GM19025 (cell line): ENCODE data around the gene DLST.
A peak's percentile ranks its signal among the peaks of the same experiment; 100 is the strongest.

Experiments used
- ATAC-seq: cut with Tn5 transposase; IDR thresholded peaks from one replicate; pipeline ENCODE4 v1.9.1; 2021; ENCODE audit warnings: mild to moderate bottlenecking, low read depth, moderate library complexity; ENCODE audit not compliant: unreplicated experiment

DLST gene

GRCh38 chr14:74859757-74860552 lies 21.8 kb upstream of the DLST start:
- no peak for ATAC-seq

- ATAC-seq, result no peak
Observed at GRCh38 chr14:74860899-74861733, 20.6 kb upstream of the DLST start.

- no peak for ATAC-seq
Observed at GRCh38 chr14:74861734-74862090, 20.0 kb upstream of the DLST start.

GRCh38 chr14:74863274-74863673 lies 18.4 kb upstream of the DLST start:
- ATAC-seq, result no peak

GRCh38 chr14:74864198-74864597 lies 17.5 kb upstream of the DLST start:
- ATAC-seq, result no peak

GRCh38 chr14:74865156-74865555 lies 16.6 kb upstream of the DLST start:
- no peak for ATAC-seq

- no peak for ATAC-seq
Observed at GRCh38 chr14:74866708-74867389, 14.9 kb upstream of the DLST start.

- no peak for ATAC-seq
Observed at GRCh38 chr14:74867673-74868072, 14.0 kb upstream of the DLST start.

GRCh38 chr14:74868739-74869138 lies 13.0 kb upstream of the DLST start:
- no peak for ATAC-seq

GRCh38 chr14:74871819-74872218 lies 9.9 kb upstream of the DLST start:
- no peak for ATAC-seq

- ATAC-seq, result no peak
Observed at GRCh38 chr14:74875204-74875603, 6.5 kb upstream of the DLST start.

GRCh38 chr14:74875941-74876913 lies 5.5 kb upstream of the DLST start, which contains the start of gene PROX2:
Gene PROX2, minus strand, starts transcription at chr14:74876145. Its CDS starts 12,311 bp downstream, at chr14:74863834.
- no peak for ATAC-seq

- ATAC-seq, result no peak
Observed at GRCh38 chr14:74879427-74880182, 2.1 kb upstream of the DLST start.

- peak; percentile 35 for ATAC-seq
Observed at GRCh38 chr14:74882103-74882920, 596 bp downstream of the DLST start.

GRCh38 chr14:74886001-74886400 lies 4.3 kb downstream of the DLST start:
- no peak for ATAC-seq

GRCh38 chr14:74888164-74889158 lies 6.7 kb downstream of the DLST start:
- ATAC-seq, result no peak

GRCh38 chr14:74890262-74890661 lies 8.5 kb downstream of the DLST start:
- ATAC-seq, result no peak
